Neuronal stem cell (in vitro differentiated cells): ENCODE measurements around the gene EPHA6.

Experiments
- DNase-seq: peaks from one replicate; pipeline ENCODE4 v3.0.0-alpha.2; 2013; ENCODE audit warnings: low spot score
- H2AFZ ChIP-seq: one replicate; pipeline ENCODE4 v1.6.1; 2013; ENCODE audit warnings: mild to moderate bottlenecking, low read length, inconsistent platforms
- H2AK5ac ChIP-seq: 2 replicates; pipeline ENCODE4 v1.6.1; 2013; ENCODE audit warnings: low read depth, mild to moderate bottlenecking, inconsistent platforms, low read length, moderate library complexity, mixed read lengths
- H2BK120ac ChIP-seq: 2 replicates; pipeline ENCODE4 v1.6.1; 2013; ENCODE audit warnings: low read depth, mild to moderate bottlenecking, inconsistent platforms, low read length, moderate library complexity, mixed read lengths
- H2BK12ac ChIP-seq: one replicate; pipeline ENCODE4 v1.6.1; 2013; ENCODE audit warnings: low read length, inconsistent platforms
- H2BK15ac ChIP-seq: 2 replicates; pipeline ENCODE4 v1.6.1; 2013; ENCODE audit warnings: mild to moderate bottlenecking, low read length, inconsistent platforms, mixed read lengths
- H2BK5ac ChIP-seq: one replicate; pipeline ENCODE4 v1.6.1; 2013; ENCODE audit warnings: inconsistent platforms, mild to moderate bottlenecking, low read length, moderate library complexity
- H3K14ac ChIP-seq: one replicate; pipeline ENCODE4 v1.6.1; 2013; ENCODE audit warnings: low read length, inconsistent platforms
- H3K18ac ChIP-seq: 2 replicates; pipeline ENCODE4 v1.6.1; 2013; ENCODE audit warnings: low read length, inconsistent platforms
- H3K23ac ChIP-seq: 2 replicates; pipeline ENCODE4 v1.6.1; 2013; ENCODE audit warnings: low read depth, mild to moderate bottlenecking, mixed read lengths, low read length, inconsistent platforms; ENCODE audit not compliant: poor library complexity
- H3K27ac ChIP-seq: replicated peaks from 3 replicates; pipeline ENCODE4 v1.5.1; 2013; ENCODE audit warnings: low read length, inconsistent platforms
- H3K27me3 ChIP-seq, 3 experiments: 2 replicates each; pipeline ENCODE4 v1.6.1; 2013; ENCODE audit warnings: low read length in 3 of 3, mild to moderate bottlenecking in 2 of 3, inconsistent platforms in 1 of 3, low read depth in 1 of 3, mixed read lengths in 1 of 3, moderate library complexity in 1 of 3; ENCODE audit not compliant: control insufficient read depth in 3 of 3, insufficient read depth in 3 of 3
- H3K36me3 ChIP-seq, 2 donors: replicated peaks in 1 of 2; 2 replicates each; pipeline ENCODE4 v1.6.1; 2013; ENCODE audit warnings: low read length in 2 of 2; ENCODE audit not compliant: control insufficient read depth in 2 of 2, insufficient read depth in 2 of 2
- H3K4ac ChIP-seq: 2 replicates; pipeline ENCODE4 v1.6.1; 2013; ENCODE audit warnings: inconsistent platforms, mild to moderate bottlenecking, low read length, moderate library complexity
- H3K4me1 ChIP-seq, 2 donors: 1 replicate in 1 of 2; 2 replicates in 1 of 2; pipeline ENCODE4 v1.6.1; 2013; ENCODE audit warnings: low read length in 2 of 2, low read depth in 1 of 2; ENCODE audit not compliant: control insufficient read depth in 2 of 2, insufficient read depth in 1 of 2
- H3K4me2 ChIP-seq: one replicate; pipeline ENCODE4 v1.6.1; 2013; ENCODE audit warnings: mild to moderate bottlenecking, low read length, inconsistent platforms; ENCODE audit not compliant: insufficient read depth, poor library complexity, severe bottlenecking
- H3K4me3 ChIP-seq, 2 donors: 2 replicates each; pipeline ENCODE4 v1.5.1; 2013; ENCODE audit warnings: low read length in 2 of 2, mild to moderate bottlenecking in 2 of 2, inconsistent platforms in 1 of 2, moderate library complexity in 1 of 2
- H3K79me1 ChIP-seq: one replicate; pipeline ENCODE4 v1.6.1; 2013; ENCODE audit warnings: low read depth, mild to moderate bottlenecking, inconsistent platforms, low read length, moderate library complexity
- H3K9ac ChIP-seq: one replicate; pipeline ENCODE4 v1.6.1; 2013; ENCODE audit warnings: mild to moderate bottlenecking, low read depth, low read length, inconsistent platforms; ENCODE audit not compliant: poor library complexity
- H3K9me3 ChIP-seq, 2 donors: replicated peaks in 1 of 2; 2 replicates each; pipeline versions ENCODE3 to v1.6.1; 2013; ENCODE audit warnings: low read length in 2 of 2, mild to moderate bottlenecking in 2 of 2, inconsistent platforms in 1 of 2, low read depth in 1 of 2, mixed read lengths in 1 of 2, moderate library complexity in 1 of 2; ENCODE audit not compliant: control insufficient read depth in 2 of 2, insufficient read depth in 1 of 2
- H4K8ac ChIP-seq: one replicate; pipeline ENCODE4 v1.6.1; 2013; ENCODE audit warnings: low read depth, mild to moderate bottlenecking, inconsistent platforms, low read length, moderate library complexity
- H4K91ac ChIP-seq: one replicate; pipeline ENCODE4 v1.6.1; 2013; ENCODE audit warnings: low read length, low read depth, mild to moderate bottlenecking, inconsistent platforms; ENCODE audit not compliant: poor library complexity
- WGBS, 2 donors: extraction: QIAGEN DNeasy Blood & Tissue Kit; methylation state at CpG; one replicate each; pipeline ENCODE4 v1.1.7; 2013; ENCODE audit warnings: missing lambda C conversion rate in 2 of 2, mixed read lengths in 1 of 2; ENCODE audit not compliant: insufficient read length in 2 of 2, insufficient replicate concordance in 1 of 2; ENCODE audit errors: extremely low coverage in 2 of 2; 5-methylcytosine and 5-hydroxymethylcytosine counted together

EPHA6 gene

DNA sequence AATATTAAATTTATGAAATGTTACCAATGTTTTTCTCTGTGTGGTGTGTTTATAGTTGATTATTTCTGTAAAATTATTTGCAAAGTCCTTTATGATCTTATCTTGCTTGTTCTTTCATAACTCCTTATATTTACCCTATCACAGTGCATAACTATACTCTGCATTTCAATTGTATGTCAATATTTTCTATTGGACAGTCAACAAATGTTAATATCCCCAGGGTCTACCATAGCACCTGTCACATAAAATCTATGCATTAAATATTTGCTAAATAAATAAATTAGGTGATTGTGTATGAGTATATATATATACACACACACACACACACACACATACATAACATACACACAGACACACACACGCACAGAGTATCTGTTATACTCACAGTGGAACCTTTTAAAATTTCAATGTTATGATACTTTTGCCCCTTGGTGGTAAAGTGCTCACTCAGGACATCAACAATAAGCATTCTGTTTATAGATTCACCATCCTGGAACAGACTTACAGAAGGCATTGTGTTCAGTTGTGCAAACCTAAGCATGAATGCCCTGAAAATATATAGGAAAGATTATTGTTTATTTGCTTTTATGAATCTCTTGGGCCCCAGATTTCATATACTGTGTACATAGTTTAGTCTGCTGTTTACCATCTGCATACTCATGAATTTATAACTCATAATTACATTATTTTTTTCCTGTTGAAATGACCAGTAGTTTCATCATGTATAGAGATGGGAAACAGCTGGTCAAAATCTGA lies 443.7 kb downstream of the EPHA6 start:
- no CpG with 5 or more reads among the region's 1 CpG for WGBS, 2 donors

DNA sequence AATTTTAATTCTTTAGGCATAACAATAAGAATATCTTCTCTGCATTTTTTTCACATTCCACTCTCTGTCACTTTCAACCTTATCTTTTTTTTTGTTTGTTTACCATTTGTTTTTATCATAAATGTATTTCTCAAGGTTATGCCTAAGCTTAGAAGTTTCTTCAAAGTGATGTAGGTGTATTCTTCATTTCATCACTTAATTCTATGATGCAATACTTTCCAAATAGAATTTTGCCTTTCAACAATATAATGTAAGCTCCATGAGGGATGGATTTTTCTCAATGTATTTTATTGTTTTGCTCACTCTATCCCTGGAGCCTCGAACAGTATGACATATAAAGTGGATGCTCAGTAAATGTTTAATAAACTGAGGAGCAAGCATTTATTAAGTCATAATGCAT lies 444.9 kb downstream of the EPHA6 start:
- H3K23ac ChIP-seq: no peak overlapping the region
- no peak overlapping the region for H2BK15ac ChIP-seq

More for the DNA sequence above, 443.7 kb downstream of the EPHA6 start:
- H2BK12ac ChIP-seq: no peak overlapping the region
- H3K9ac ChIP-seq: no peak overlapping the region
- no peaks in the 10 kb centered on the region for H3K4me1 ChIP-seq
- H3K27ac ChIP-seq: no peak overlapping the region
- H3K14ac ChIP-seq: no peak overlapping the region
- H2BK15ac ChIP-seq: no peak overlapping the region
- H2BK5ac ChIP-seq: no peak overlapping the region
- no peak overlapping the region for H4K8ac ChIP-seq
- no peak for DNase-seq
- no peak overlapping the region for H3K23ac ChIP-seq
- no peak overlapping the region for H2AK5ac ChIP-seq
- no peaks in the 10 kb centered on the region for H3K27me3 ChIP-seq
- H4K91ac ChIP-seq: no peak overlapping the region
- H3K9me3 ChIP-seq: no peaks in the 10 kb centered on the region
- no peak overlapping the region for H2BK120ac ChIP-seq
- H3K4ac ChIP-seq: no peak overlapping the region
- no peak overlapping the region for H3K18ac ChIP-seq
- no peak overlapping the region for H2AFZ ChIP-seq
- H3K4me3 ChIP-seq: no peak overlapping the region
- no peaks in the 10 kb centered on the region for H3K79me1 ChIP-seq
- no peak overlapping the region for H3K4me2 ChIP-seq
- H3K36me3 ChIP-seq: no peaks in the 10 kb centered on the region

DNA sequence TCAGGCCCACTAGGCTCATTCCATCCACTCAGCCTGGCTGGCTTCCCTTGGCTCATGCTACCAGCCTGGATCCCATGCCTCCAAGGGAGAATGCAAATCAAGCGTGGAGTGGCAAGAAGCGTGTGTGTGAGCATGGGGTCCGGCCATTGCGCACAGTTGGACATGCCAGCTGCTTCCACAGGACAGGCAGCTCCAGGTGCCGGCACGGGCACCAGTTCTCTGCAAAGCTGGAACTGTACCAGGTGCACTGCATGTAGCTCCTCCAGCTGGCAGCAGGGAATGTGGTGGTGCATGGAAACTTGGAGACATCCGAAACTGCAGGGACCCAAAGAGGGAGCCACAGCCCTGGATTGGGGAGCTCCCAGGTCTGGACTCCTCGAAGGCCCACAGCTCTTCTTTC lies 449.8 kb downstream of the EPHA6 start:
- no peak for DNase-seq
- no peak overlapping the region for H2BK15ac ChIP-seq
- H3K4me2 ChIP-seq: no peak overlapping the region
- H4K8ac ChIP-seq: no peak overlapping the region
- H2BK5ac ChIP-seq: no peak overlapping the region
- H3K36me3 ChIP-seq: no peaks in the 10 kb centered on the region
- H3K27ac ChIP-seq: no peak overlapping the region
- no peak overlapping the region for H3K4ac ChIP-seq
- H3K23ac ChIP-seq: no peak overlapping the region
- no peaks in the 10 kb centered on the region for H3K9me3 ChIP-seq
- H2BK120ac ChIP-seq: no peak overlapping the region
- H2AFZ ChIP-seq: no peak overlapping the region
- H4K91ac ChIP-seq: no peak overlapping the region
- H3K9ac ChIP-seq: no peak overlapping the region
- no peak overlapping the region for H2BK12ac ChIP-seq
- no peak overlapping the region for H3K18ac ChIP-seq
- H3K79me1 ChIP-seq: no peaks in the 10 kb centered on the region
- no peak overlapping the region for H3K14ac ChIP-seq
- H3K27me3 ChIP-seq: no peaks in the 10 kb centered on the region
- no peaks in the 10 kb centered on the region for H3K4me1 ChIP-seq
- H2AK5ac ChIP-seq: no peak overlapping the region
- no peak overlapping the region for H3K4me3 ChIP-seq
- WGBS, 2 donors: no CpG with 5 or more reads among the region's 8 CpGs

More for the DNA sequence above, 444.9 kb downstream of the EPHA6 start:
- Histone ChIP-seq H2BK12ac (no peak overlapping the region), H2AK5ac (no peak overlapping the region), H2AFZ (no peak overlapping the region), H4K8ac (no peak overlapping the region), H2BK120ac (no peak overlapping the region), H3K79me1 (no peaks in the 10 kb centered on the region), H3K27me3 (no peaks in the 10 kb centered on the region), H3K4ac (no peak overlapping the region), H3K18ac (no peak overlapping the region), H3K9me3 (no peaks in the 10 kb centered on the region), H3K4me2 (no peak overlapping the region), H3K36me3 (no peaks in the 10 kb centered on the region), H4K91ac (no peak overlapping the region), H3K14ac (no peak overlapping the region), H3K27ac (no peak overlapping the region), H3K9ac (no peak overlapping the region), H3K4me1 (no peaks in the 10 kb centered on the region), H2BK5ac (no peak overlapping the region), H3K4me3 (no peak overlapping the region)
- no peak for DNase-seq
- WGBS, 2 donors: no CpG with 5 or more reads among the region's 1 CpG

GRCh38 chr3:97265237-97266005 lies 451.0 kb downstream of the EPHA6 start:
- Histone ChIP-seq H3K4ac (no peak overlapping the region), H2BK5ac (no peak overlapping the region), H3K23ac (no peak overlapping the region), H2AFZ (no peak overlapping the region), H2AK5ac (no peak overlapping the region), H3K9me3 (no peaks in the 10 kb centered on the region), H3K27me3 (no peaks in the 10 kb centered on the region), H2BK12ac (no peak overlapping the region), H3K4me1 (no peaks in the 10 kb centered on the region), H4K91ac (no peak overlapping the region), H3K18ac (no peak overlapping the region), H3K4me2 (no peak overlapping the region), H4K8ac (no peak overlapping the region), H2BK120ac (no peak overlapping the region), H3K36me3 (no peaks in the 10 kb centered on the region), H3K27ac (no peak overlapping the region), H3K9ac (no peak overlapping the region), H3K4me3 (no peak overlapping the region), H3K14ac (no peak overlapping the region), H3K79me1 (no peaks in the 10 kb centered on the region), H2BK15ac (no peak overlapping the region)
- no peak for DNase-seq
- no CpG with 5 or more reads among the region's 19 CpGs for WGBS, 2 donors
